Muscle of leg (tissue), 11 donors: ENCODE data around the gene THY1. TPM values are rescaled to one million over a fixed set of nuclear protein-coding genes. Genes with fewer than 3 reads are reported as not detected.
"Not testable (repeated sequence)": the region's sequence is repeated elsewhere in the genome, so short reads cannot be mapped to it uniquely, and the experiment has no call there.

Experiments
- DNase-seq: peaks from one replicate; pipeline ENCODE4 v3.0.0; 2013
- H3K27ac ChIP-seq: one replicate; pipeline ENCODE4 v1.5.1; 2013; ENCODE audit warnings: mild to moderate bottlenecking, low read length, control low read depth
- H3K27me3 ChIP-seq: one replicate; pipeline ENCODE4 v1.6.1; 2013; ENCODE audit warnings: low read length; ENCODE audit not compliant: control insufficient read depth, insufficient read depth
- H3K36me3 ChIP-seq: one replicate; pipeline ENCODE4 v1.6.1; 2013; ENCODE audit warnings: low read length; ENCODE audit not compliant: control insufficient read depth, insufficient read depth
- H3K4me1 ChIP-seq: one replicate; pipeline ENCODE4 v1.6.1; 2013; ENCODE audit warnings: low read length; ENCODE audit not compliant: control insufficient read depth, insufficient read depth
- H3K4me3 ChIP-seq: one replicate; pipeline ENCODE4 v1.5.1; 2013; ENCODE audit warnings: low read length, control low read depth
- H3K9me3 ChIP-seq: replicated peaks from 2 replicates; pipeline ENCODE4 v1.6.1; 2013; ENCODE audit warnings: low read depth, low read length; ENCODE audit not compliant: control insufficient read depth
- WGBS: methylation state at CpG from one replicate; pipeline ENCODE4 v1.1.5; 2013; ENCODE audit warnings: missing lambda C conversion rate; ENCODE audit not compliant: insufficient coverage; 5-methylcytosine and 5-hydroxymethylcytosine counted together
- polyA plus RNA-seq, 8 donors: library from polyadenylated mRNA; unstranded; fragments of 120-200 nt; gene quantifications; one replicate each; pipeline versions ENCODE4 v1.2.1 to v1.2.3, GENCODE V29; 2013; ENCODE audit warnings: inconsistent platforms in 1 of 8, low replicate concordance in 1 of 8; ENCODE audit not compliant: insufficient read length in 8 of 8, insufficient read depth in 1 of 8
- total RNA-seq: library from RNA; stranded (reverse); fragments of 120-200 nt; gene quantifications from one replicate; pipeline ENCODE4 v1.2.4, GENCODE V29; 2013

Gene THY1
- total and polyA plus RNA-seq, 9 donors: 89.3 to 202 (median 161) TPM

GRCh38 chr11:119414734-119415133, 8.2 kb downstream of the THY1 start:
- Histone ChIP-seq H3K4me1 (peaks cover 20% of the 10 kb centered on the region), H3K36me3 (peaks cover 7% of the 10 kb centered on the region), H3K27ac (no peak overlapping the region), H3K9me3 (no peaks in the 10 kb centered on the region), H3K27me3 (peaks cover 3% of the 10 kb centered on the region), H3K4me3 (no peak overlapping the region)
- DNase-seq: no peak

DNA sequence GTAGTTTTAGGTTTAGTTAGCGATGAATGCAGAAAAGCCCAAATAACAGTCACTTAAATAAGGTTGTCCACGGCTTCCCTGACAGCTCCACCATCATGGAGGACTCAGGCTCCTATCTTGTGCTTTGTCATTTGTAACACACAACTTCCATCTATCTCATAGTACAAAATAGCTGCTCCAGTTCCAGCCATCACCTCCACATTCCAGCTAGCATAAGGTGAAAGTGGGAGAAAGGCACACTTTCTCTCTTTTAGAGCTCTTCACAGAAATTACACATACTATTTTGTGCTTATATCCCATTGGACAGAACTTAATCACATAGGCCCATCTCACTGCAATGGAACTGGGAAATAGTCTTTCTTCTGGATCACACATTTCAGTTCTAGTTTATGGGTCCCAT, 8.7 kb downstream of the THY1 start:
- Histone ChIP-seq H3K4me1 (peaks cover 20% of the 10 kb centered on the region), H3K36me3 (peaks cover 3% of the 10 kb centered on the region), H3K27ac (no peak overlapping the region), H3K9me3 (no peaks in the 10 kb centered on the region), H3K4me3 (no peak overlapping the region), H3K27me3 (peaks cover 3% of the 10 kb centered on the region)
- no peak for DNase-seq
- no CpG with 5 or more reads among the region's 2 CpGs for WGBS

DNA sequence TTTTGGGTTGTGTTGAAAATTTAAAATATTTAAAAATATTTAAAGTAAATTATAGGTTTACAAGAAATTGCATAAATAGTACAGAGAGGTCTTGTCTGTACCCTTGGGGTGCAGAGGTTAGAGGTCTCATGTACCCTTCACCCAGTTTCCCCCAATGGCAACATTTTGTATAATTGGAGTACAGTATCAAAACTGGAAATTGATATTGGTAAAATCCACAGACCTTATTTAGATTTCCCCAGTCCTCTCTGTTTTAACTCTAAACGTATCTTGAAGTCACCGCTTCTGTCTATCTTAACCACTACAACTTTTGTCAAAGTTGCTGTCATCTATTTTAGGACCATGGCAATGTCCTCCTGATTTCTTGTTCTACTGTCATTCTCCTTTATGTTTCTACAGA, 10.9 kb downstream of the THY1 start:
- WGBS: 95% methylated on average over 2 of the region's 2 CpGs
- no peaks in the 10 kb centered on the region for H3K9me3 ChIP-seq

DNA sequence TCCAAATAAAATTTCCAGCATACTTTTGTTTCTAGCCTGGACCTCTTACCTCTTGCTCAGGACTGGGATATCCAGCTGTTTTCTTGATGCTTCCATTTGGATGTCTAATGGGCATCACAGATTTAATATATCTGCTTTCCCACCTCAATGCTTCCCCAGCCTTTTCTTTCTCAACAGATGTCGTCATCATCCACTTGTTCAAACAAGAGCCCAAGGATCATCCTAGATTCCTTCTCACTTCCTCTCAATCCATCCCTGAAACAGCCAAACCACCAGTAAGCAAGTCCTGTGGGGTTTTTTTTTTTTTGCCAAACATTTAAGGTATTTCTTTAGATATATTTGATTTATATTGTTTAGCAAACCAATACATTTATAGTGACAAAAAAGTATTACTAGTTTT, 12.5 kb downstream of the THY1 start:
- DNase-seq: no peak
- Histone ChIP-seq H3K36me3 (no peaks in the 10 kb centered on the region), H3K9me3 (no peaks in the 10 kb centered on the region), H3K27ac (no peak overlapping the region), H3K4me1 (no peaks in the 10 kb centered on the region), H3K27me3 (no peaks in the 10 kb centered on the region), H3K4me3 (no peak overlapping the region)
- no CpG with 5 or more reads among the region's 1 CpG for WGBS

More for the DNA sequence above, 10.9 kb downstream of the THY1 start:
- H3K27me3 ChIP-seq: no peaks in the 10 kb centered on the region
- no peaks in the 10 kb centered on the region for H3K36me3 ChIP-seq
- H3K4me1 ChIP-seq: peaks cover 5% of the 10 kb centered on the region
- H3K27ac ChIP-seq: no peak overlapping the region
- no peak overlapping the region for H3K4me3 ChIP-seq
- no peak for DNase-seq

DNA sequence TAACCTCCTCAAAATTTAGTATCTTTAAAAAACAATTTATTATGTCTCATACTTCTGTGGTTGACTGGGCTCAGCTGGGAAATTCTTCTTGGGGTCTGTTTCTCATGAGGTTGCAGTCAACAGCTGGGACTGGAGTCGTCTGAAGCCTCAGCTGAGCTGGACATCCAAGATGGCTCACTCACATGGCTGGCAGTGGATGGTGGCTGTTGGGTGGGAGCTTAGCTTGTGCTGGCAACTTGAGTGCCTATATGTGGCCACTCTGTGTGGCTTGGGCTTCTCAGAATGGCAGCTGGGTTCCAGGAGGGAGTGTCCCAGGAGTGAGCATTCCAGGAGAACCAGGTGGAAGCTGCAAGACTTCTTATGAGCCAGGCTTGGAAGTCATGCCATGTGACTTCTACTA, 13.2 kb downstream of the THY1 start:
- H3K4me3 ChIP-seq: no peak overlapping the region
- no peaks in the 10 kb centered on the region for H3K9me3 ChIP-seq
- H3K27ac ChIP-seq: no peak overlapping the region
- no peaks in the 10 kb centered on the region for H3K4me1 ChIP-seq
- no peak for DNase-seq
- 50% methylated on average over 1 of the region's 1 CpG for WGBS
- H3K36me3 ChIP-seq: no peaks in the 10 kb centered on the region
- H3K27me3 ChIP-seq: no peaks in the 10 kb centered on the region

DNA sequence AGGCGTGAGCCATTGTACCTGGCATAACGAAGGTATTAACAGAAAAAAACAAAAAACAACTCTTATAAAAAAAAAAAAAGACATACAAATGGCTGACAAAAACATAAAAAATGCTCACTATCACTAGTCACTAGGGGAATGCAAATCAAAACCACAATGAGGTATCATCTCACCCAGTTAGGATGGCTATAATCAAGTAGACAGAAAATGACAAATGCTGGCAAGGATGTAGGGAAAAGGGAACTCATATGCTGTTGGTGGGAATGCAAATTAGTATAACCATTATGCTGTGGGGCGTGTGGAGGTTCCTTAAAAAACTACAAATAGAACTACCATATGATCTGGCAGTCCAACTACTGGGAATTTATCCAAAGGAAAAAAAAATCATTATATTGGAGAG, 17.0 kb downstream of the THY1 start:
- WGBS: no CpG with 5 or more reads among the region's 3 CpGs
- DNase-seq: no peak
- Histone ChIP-seq H3K9me3 (peaks cover 3% of the 10 kb centered on the region), H3K27ac (no peak overlapping the region), H3K4me3 (no peak overlapping the region), H3K36me3 (no peaks in the 10 kb centered on the region), H3K27me3 (no peaks in the 10 kb centered on the region), H3K4me1 (no peaks in the 10 kb centered on the region)

- not testable (repeated sequence) for H3K27me3 ChIP-seq, H3K36me3 ChIP-seq, H3K27ac ChIP-seq, H3K4me1 ChIP-seq, H3K9me3 ChIP-seq, H3K4me3 ChIP-seq, DNase-seq
- WGBS: no CpG with 5 or more reads among the region's 6 CpGs
These were observed 17.5 kb downstream of the THY1 start for GRCh38 chr11:119405448-119405847.

DNA sequence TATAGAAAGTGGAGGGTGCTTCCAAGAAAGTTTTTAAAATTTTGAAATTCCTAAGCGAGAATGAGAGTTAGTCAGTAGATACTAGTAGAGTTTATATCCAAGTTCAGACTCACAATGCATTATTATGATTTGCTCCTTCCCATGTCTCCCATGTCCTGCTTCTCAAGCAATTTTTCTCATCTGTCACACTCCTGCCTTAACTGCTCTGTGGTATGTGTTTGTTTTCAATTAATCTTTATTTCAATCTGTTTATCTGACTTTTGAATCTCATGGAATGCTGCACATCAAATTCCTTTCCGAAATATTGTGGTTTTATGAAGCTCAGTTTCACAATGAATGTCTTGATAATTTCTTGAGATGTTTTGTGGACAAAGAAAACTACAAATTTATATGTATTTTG, 18.1 kb downstream of the THY1 start:
- Histone ChIP-seq H3K4me3 (no peak overlapping the region), H3K27me3 (no peaks in the 10 kb centered on the region), H3K36me3 (no peaks in the 10 kb centered on the region), H3K27ac (no peak overlapping the region), H3K9me3 (peaks cover 7% of the 10 kb centered on the region), H3K4me1 (no peaks in the 10 kb centered on the region)
- no CpG with 5 or more reads among the region's 2 CpGs for WGBS
- no peak for DNase-seq

GRCh38 chr11:119403021-119403420, 20.0 kb downstream of the THY1 start:
- Histone ChIP-seq H3K9me3 (peaks cover 9% of the 10 kb centered on the region), H3K4me3 (no peak overlapping the region), H3K36me3 (no peaks in the 10 kb centered on the region), H3K27ac (peak overlapping the region; percentile 1), H3K4me1 (no peaks in the 10 kb centered on the region), H3K27me3 (no peaks in the 10 kb centered on the region)
- peak; percentile 86 for DNase-seq
- WGBS: 25% methylated on average over 3 of the region's 5 CpGs

GRCh38 chr11:119402470-119402869, 20.5 kb downstream of the THY1 start:
- H3K27ac ChIP-seq: peak overlapping the region; percentile 1
- H3K4me1 ChIP-seq: no peaks in the 10 kb centered on the region
- WGBS: 90% methylated on average over 6 of the region's 8 CpGs

GRCh38 chr11:119400860-119401259, 22.1 kb downstream of the THY1 start:
- Histone ChIP-seq H3K27me3 (no peaks in the 10 kb centered on the region), H3K27ac (no peak overlapping the region), H3K9me3 (peaks cover 10% of the 10 kb centered on the region), H3K36me3 (no peaks in the 10 kb centered on the region), H3K4me3 (no peak overlapping the region), H3K4me1 (no peaks in the 10 kb centered on the region)
- DNase-seq: no peak

More at GRCh38 chr11:119402470-119402869, 20.5 kb downstream of the THY1 start:
- Histone ChIP-seq H3K4me3 (no peak overlapping the region), H3K36me3 (no peaks in the 10 kb centered on the region), H3K9me3 (peaks cover 10% of the 10 kb centered on the region), H3K27me3 (no peaks in the 10 kb centered on the region)
- no peak for DNase-seq
